ENCODE results near the gene CHGA. TPM values are rescaled to one million over a fixed set of nuclear protein-coding genes. Genes with fewer than 3 reads are reported as not detected.

CHGA gene
- total and polyA plus RNA-seq, 4 donors: 25.3 to 143 (median 87.3) TPM

DNA sequence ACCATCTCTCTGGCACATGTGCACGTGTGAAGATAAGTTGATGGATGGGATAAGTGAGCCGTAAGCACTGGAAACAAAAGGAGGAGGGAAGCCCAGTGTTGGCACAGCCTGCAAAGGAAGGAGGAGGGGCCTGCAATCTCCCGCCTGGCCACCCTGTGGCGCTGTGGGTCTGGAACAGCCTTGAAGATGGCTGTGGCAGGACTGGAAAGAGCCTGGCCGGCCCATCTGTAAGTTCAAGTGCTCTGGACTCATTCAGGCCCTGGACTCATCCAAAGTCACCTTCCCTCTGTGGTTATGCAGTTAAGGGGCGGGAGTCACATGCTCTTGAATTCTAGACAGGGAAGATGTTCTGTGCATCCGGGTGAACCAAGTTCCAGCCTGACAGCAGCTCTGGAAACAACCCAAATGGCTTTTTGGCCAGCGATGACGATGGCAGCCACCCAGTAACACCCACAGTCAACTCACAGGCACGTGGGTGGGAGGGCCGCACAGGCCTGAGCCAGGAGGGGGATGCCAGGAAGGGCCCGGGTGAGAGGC lies 50.4 kb downstream of the CHGA start:
- peaks cover 26% of the 10 kb centered on the region for H3K36me3 ChIP-seq (ENCODE audit: control insufficient read depth, insufficient read depth, low read length)
- H3K4me1 ChIP-seq (ENCODE audit: control insufficient read depth, insufficient read depth, low read length): peaks cover 18% of the 10 kb centered on the region
- no peaks in the 10 kb centered on the region for H3K9me3 ChIP-seq (ENCODE audit: control insufficient read depth, insufficient read depth, low read length)
- 32% methylated on average over 9 of the region's 12 CpGs for WGBS (ENCODE audit: insufficient coverage)
- no peak overlapping the region for H3K27ac ChIP-seq (ENCODE audit: low read depth, low read length)
- peak in 2 of 6 donors; percentile 69 to 77 for DNase-seq (ENCODE audit: low read depth in 4 of 6, low spot score in 6 of 6)
- H3K4me3 ChIP-seq (ENCODE audit: low read depth, low read length): no peak overlapping the region
- no peaks in the 10 kb centered on the region for H3K27me3 ChIP-seq (ENCODE audit: control insufficient read depth, insufficient read depth, low read length)

DNA sequence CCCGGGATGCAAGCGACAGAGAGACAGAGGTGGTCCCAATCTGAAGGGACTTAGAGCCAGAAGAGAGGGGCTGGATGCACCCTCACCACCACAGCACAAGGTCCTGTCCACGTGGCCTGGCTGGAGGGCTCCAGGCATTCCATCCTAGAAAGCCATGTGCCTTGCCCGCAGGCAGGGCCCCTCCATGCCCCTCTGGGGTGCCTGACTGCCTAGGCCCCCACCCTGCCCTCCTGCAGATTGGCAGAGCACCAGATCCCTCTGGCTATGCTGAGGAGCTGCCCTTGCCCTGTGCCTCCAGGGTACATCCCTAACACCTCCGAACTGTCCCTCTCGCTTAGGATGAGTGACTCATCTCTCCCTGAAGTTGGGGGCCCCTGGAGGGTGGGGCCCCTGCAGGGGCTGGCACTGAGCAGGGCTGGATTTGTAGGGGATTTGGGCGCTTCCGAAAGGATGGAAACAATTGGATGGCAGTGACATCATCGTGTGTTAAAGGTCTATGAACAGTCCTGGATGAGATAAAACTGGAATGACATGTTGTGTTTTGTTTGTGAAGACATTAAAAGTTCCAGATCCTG lies 50.9 kb downstream of the CHGA start:
- Histone ChIP-seq H3K4me1 (ENCODE audit: control insufficient read depth, insufficient read depth, low read length) (peaks cover 18% of the 10 kb centered on the region), H3K27ac (ENCODE audit: low read depth, low read length) (no peak overlapping the region), H3K4me3 (ENCODE audit: low read depth, low read length) (no peak overlapping the region), H3K9me3 (ENCODE audit: control insufficient read depth, insufficient read depth, low read length) (no peaks in the 10 kb centered on the region), H3K36me3 (ENCODE audit: control insufficient read depth, insufficient read depth, low read length) (peaks cover 26% of the 10 kb centered on the region), H3K27me3 (ENCODE audit: control insufficient read depth, insufficient read depth, low read length) (no peaks in the 10 kb centered on the region)
- no peak for DNase-seq (ENCODE audit: low read depth in 4 of 6, low spot score in 6 of 6)
- WGBS (ENCODE audit: insufficient coverage): 87% methylated on average over 9 of the region's 9 CpGs

DNA sequence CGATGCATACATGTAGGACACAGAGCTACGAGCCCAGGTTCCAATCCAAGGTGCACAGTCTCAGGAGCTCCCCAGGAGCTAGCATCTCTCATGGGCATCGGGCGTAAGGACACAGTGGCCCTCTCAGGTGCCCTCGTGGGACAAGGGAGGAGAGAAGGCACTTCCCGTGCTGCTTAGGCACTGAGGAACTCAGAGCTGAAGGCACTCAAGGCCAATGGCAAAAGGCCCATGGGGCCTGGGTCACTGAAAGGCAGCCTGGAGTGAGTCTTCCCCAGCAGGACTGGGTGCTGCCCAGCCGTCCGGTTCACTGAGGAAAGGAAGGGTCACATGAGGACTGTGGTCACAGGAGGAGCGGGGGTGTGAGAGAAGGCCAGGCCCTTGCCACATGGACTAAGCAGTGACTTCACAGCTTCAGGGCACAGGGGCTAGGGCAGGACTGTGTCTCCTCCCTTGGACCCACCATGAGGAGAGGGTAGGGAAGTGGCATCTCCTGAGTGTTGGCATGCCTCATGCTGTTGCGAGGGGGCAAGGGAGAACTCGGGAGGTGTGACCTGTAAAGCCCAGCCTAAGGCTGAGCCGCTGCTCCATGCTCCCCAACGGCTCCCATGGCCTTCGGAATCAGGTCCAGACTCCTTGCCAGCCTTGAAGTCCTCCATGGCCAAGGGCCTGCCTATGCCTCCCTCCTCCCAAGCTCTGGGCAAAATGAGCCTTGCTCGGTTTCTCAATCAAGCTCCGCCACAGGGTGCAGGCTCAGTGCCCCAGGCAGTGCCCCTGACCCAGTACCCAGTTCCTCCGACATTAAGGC lies 51.8 kb downstream of the CHGA start:
- 96% methylated on average over 17 of the region's 17 CpGs for WGBS (ENCODE audit: insufficient coverage)
- no peaks in the 10 kb centered on the region for H3K27me3 ChIP-seq (ENCODE audit: control insufficient read depth, insufficient read depth, low read length)

DNA sequence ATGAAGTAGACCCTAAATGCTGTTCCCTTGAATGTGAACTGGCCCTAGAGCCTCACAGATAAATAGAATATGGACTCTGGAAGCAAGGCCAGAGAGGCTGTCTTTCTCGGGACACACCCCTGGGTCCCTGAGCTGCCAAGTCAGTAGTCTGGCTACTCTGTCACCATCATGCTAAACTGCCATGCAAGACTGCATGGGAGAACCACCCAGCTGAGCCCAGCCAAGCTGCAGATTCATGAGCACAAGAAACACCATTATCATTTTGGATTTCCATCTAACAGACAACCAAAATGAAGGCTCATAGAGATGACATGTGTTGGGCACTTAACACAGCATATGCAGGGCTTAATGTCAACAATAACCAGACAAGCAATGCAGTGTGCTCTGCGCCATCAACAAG lies 53.3 kb downstream of the CHGA start:
- peaks cover 1% of the 10 kb centered on the region for H3K9me3 ChIP-seq (ENCODE audit: control insufficient read depth, insufficient read depth, low read length)
- no peaks in the 10 kb centered on the region for H3K27me3 ChIP-seq (ENCODE audit: control insufficient read depth, insufficient read depth, low read length)
- no peak for DNase-seq (ENCODE audit: low read depth in 4 of 6, low spot score in 6 of 6)
- H3K4me3 ChIP-seq (ENCODE audit: low read depth, low read length): no peak overlapping the region
- peaks cover 25% of the 10 kb centered on the region for H3K36me3 ChIP-seq (ENCODE audit: control insufficient read depth, insufficient read depth, low read length)
- H3K4me1 ChIP-seq (ENCODE audit: control insufficient read depth, insufficient read depth, low read length): peaks cover 18% of the 10 kb centered on the region
- no peak overlapping the region for H3K27ac ChIP-seq (ENCODE audit: low read depth, low read length)
- WGBS (ENCODE audit: insufficient coverage): 96% methylated on average over 2 of the region's 2 CpGs

More for the DNA sequence above, 51.8 kb downstream of the CHGA start:
- no peak for DNase-seq (ENCODE audit: low read depth in 4 of 6, low spot score in 6 of 6)
- Histone ChIP-seq H3K9me3 (ENCODE audit: control insufficient read depth, insufficient read depth, low read length) (peaks cover 1% of the 10 kb centered on the region), H3K4me3 (ENCODE audit: low read depth, low read length) (no peak overlapping the region), H3K27ac (ENCODE audit: low read depth, low read length) (no peak overlapping the region), H3K4me1 (ENCODE audit: control insufficient read depth, insufficient read depth, low read length) (peaks cover 18% of the 10 kb centered on the region), H3K36me3 (ENCODE audit: control insufficient read depth, insufficient read depth, low read length) (peaks cover 21% of the 10 kb centered on the region)

DNA sequence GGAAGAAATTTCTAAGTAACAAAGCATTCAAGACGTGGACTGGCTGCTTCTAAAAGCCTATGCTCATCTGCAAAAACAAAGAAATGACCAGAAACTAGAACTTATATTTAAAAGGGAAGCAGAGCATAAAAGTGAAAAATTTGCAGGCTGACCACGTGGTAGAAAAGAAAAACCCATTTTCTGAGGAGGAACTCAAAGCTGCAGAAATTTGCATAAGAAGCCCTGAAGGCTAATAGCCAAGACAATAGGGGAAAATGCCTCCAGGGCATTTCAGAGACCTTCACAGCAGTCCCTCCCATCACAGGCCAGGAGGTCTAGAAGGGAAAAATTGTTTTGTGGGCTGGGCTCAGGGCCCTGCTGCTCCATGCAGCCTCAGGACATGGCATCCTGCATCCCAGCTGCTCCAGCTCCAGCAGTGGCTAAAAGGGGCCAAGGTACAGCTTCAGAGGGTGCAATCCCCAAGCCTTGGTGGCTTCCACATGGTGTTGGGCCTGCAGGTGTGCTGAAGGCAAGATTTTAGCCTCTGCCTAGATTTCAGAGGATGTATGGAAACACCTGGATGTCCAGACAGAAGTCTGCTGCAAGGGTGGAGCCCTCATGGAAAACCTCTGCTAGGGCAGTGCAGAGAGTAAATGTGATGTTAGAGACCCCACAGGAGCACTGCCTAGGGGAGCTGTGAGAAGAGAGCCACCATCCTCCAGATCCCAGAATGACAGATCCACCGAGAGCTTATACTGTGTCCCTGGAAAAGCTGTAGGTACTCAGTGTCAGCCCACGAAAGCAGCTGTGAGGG lies 55.5 kb downstream of the CHGA start:
- Histone ChIP-seq H3K9me3 (ENCODE audit: control insufficient read depth, insufficient read depth, low read length) (peaks cover 1% of the 10 kb centered on the region), H3K4me1 (ENCODE audit: control insufficient read depth, insufficient read depth, low read length) (peaks cover 19% of the 10 kb centered on the region), H3K27me3 (ENCODE audit: control insufficient read depth, insufficient read depth, low read length) (no peaks in the 10 kb centered on the region), H3K27ac (ENCODE audit: low read depth, low read length) (no peak overlapping the region), H3K4me3 (ENCODE audit: low read depth, low read length) (no peak overlapping the region), H3K36me3 (ENCODE audit: control insufficient read depth, insufficient read depth, low read length) (peaks cover 29% of the 10 kb centered on the region)
- 88% methylated on average over 4 of the region's 4 CpGs for WGBS (ENCODE audit: insufficient coverage)
- no peak for DNase-seq (ENCODE audit: low read depth in 4 of 6, low spot score in 6 of 6)

DNA sequence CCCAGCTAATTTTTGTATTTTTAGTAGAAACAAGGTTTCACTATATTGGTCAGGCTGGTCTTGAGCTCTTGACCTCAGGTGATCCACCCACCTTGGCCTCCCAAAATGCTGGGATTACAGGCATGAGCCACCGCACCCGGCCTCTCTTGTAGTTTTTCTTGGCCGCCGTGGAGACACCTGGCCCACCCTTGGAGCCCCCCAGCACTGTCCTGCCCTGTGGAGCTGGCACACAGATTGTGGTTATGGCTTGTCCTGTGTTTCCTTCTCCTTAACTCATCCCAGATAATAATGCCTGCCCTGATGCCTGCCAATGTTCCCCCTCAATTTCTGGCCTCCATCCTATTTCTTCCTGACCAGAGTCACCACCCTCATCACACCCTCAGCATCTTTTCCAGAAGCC lies 57.9 kb downstream of the CHGA start:
- DNase-seq (ENCODE audit: low read depth in 4 of 6, low spot score in 6 of 6): no peak
- peaks cover 1% of the 10 kb centered on the region for H3K9me3 ChIP-seq (ENCODE audit: control insufficient read depth, insufficient read depth, low read length)
- no peak overlapping the region for H3K27ac ChIP-seq (ENCODE audit: low read depth, low read length)
- H3K27me3 ChIP-seq (ENCODE audit: control insufficient read depth, insufficient read depth, low read length): no peaks in the 10 kb centered on the region
- peaks cover 19% of the 10 kb centered on the region for H3K36me3 ChIP-seq (ENCODE audit: control insufficient read depth, insufficient read depth, low read length)
- H3K4me1 ChIP-seq (ENCODE audit: control insufficient read depth, insufficient read depth, low read length): peaks cover 13% of the 10 kb centered on the region
- H3K4me3 ChIP-seq (ENCODE audit: low read depth, low read length): no peak overlapping the region
- 94% methylated on average over 4 of the region's 4 CpGs for WGBS (ENCODE audit: insufficient coverage)

DNA sequence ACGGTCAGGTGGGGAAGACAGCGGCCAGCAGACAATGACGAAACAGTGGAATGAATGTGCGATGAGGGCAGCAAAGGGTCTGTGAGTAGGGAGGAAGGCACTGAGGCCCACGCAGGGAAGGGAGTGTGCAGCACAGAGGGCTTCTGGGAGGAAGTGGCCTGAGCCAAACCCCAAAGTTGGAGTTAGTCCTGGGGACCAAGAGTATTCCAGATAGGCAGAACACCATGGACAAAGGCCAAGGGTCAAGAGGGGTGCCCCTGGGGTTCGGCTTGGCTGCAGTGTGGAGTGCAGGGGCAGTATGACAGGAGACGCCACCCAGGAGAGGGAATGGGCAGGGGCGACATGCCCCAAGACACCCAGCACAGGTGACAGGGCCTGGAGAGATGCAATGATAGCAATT lies 58.8 kb downstream of the CHGA start:
- no peak overlapping the region for H3K27ac ChIP-seq (ENCODE audit: low read depth, low read length)
- WGBS (ENCODE audit: insufficient coverage): 98% methylated on average over 6 of the region's 8 CpGs

DNA sequence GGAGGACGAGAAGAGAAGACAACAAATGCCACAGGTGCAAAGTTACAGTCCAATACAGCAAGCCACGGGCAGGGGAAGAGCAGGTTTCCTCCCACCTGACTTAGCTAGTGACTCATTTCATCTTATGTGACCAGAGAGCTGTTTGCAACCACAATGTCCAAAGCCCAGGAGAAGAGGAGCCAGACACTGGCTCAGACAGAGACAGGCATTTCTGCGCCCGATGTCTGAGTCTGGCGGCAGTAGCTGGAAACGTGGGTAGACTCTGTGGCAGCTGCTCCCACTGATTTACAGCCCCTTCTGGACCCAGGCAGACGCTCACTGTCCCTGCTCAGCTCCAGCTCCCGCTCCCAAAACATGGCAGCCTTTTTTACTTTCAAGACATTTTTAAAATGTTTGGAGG lies 60.0 kb downstream of the CHGA start:
- H3K27ac ChIP-seq (ENCODE audit: low read depth, low read length): no peak overlapping the region
- no peaks in the 10 kb centered on the region for H3K27me3 ChIP-seq (ENCODE audit: control insufficient read depth, insufficient read depth, low read length)
- H3K4me1 ChIP-seq (ENCODE audit: control insufficient read depth, insufficient read depth, low read length): peaks cover 34% of the 10 kb centered on the region
- peaks cover 1% of the 10 kb centered on the region for H3K9me3 ChIP-seq (ENCODE audit: control insufficient read depth, insufficient read depth, low read length)
- H3K4me3 ChIP-seq (ENCODE audit: low read depth, low read length): no peak overlapping the region
- peak in 2 of 6 donors; percentile 66 to 78 for DNase-seq (ENCODE audit: low read depth in 4 of 6, low spot score in 6 of 6)
- H3K36me3 ChIP-seq (ENCODE audit: control insufficient read depth, insufficient read depth, low read length): peaks cover 21% of the 10 kb centered on the region
- 39% methylated on average over 7 of the region's 8 CpGs for WGBS (ENCODE audit: insufficient coverage)

More for the DNA sequence above, 58.8 kb downstream of the CHGA start:
- Histone ChIP-seq H3K4me1 (ENCODE audit: control insufficient read depth, insufficient read depth, low read length) (peaks cover 21% of the 10 kb centered on the region), H3K9me3 (ENCODE audit: control insufficient read depth, insufficient read depth, low read length) (peaks cover 1% of the 10 kb centered on the region), H3K36me3 (ENCODE audit: control insufficient read depth, insufficient read depth, low read length) (peaks cover 22% of the 10 kb centered on the region), H3K27me3 (ENCODE audit: control insufficient read depth, insufficient read depth, low read length) (no peaks in the 10 kb centered on the region), H3K4me3 (ENCODE audit: low read depth, low read length) (no peak overlapping the region)
- DNase-seq (ENCODE audit: low read depth in 4 of 6, low spot score in 6 of 6): no peak

DNA sequence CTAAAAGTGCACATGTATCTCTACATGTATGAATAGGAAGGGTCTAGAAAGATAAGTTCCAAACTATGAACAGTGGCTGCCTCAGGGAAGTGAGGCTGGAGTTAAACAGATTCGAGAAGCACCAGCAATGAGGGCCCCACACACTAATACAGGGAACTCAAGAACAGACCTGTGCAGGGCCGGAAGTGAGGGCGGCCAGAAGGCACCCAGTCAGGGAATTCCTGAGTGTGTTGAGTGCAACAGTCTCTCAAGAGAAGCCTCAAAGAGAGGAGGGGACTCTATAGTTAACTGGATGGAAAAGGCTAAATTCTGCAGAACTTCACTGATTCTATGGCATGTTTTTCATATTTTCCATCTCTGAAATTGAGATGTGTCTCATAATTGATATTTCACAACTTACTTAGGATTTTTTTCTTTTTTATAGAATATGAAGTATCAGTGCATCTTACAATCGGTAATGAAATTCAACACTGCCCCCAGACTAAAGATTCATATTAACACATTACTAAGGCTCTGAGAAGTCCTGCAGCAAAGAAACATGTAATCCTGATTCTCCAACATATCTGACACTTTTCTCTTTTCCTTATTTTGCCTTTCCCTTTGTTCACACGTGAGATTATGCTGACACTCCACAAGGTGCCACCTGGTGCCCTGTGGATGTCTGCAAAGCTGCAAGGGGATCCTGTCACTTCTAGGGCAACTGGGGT lies 61.3 kb downstream of the CHGA start:
- WGBS (ENCODE audit: insufficient coverage): 73% methylated on average over 4 of the region's 5 CpGs
- no peak for DNase-seq (ENCODE audit: low read depth in 4 of 6, low spot score in 6 of 6)
- H3K27ac ChIP-seq (ENCODE audit: low read depth, low read length): no peak overlapping the region
- H3K4me3 ChIP-seq (ENCODE audit: low read depth, low read length): no peak overlapping the region
- H3K27me3 ChIP-seq (ENCODE audit: control insufficient read depth, insufficient read depth, low read length): no peaks in the 10 kb centered on the region
- H3K36me3 ChIP-seq (ENCODE audit: control insufficient read depth, insufficient read depth, low read length): peaks cover 27% of the 10 kb centered on the region
- no peaks in the 10 kb centered on the region for H3K9me3 ChIP-seq (ENCODE audit: control insufficient read depth, insufficient read depth, low read length)
- peaks cover 44% of the 10 kb centered on the region for H3K4me1 ChIP-seq (ENCODE audit: control insufficient read depth, insufficient read depth, low read length)
